Measurements from ENCODE around the gene PTPRCAP.

PTPRCAP gene

DNA sequence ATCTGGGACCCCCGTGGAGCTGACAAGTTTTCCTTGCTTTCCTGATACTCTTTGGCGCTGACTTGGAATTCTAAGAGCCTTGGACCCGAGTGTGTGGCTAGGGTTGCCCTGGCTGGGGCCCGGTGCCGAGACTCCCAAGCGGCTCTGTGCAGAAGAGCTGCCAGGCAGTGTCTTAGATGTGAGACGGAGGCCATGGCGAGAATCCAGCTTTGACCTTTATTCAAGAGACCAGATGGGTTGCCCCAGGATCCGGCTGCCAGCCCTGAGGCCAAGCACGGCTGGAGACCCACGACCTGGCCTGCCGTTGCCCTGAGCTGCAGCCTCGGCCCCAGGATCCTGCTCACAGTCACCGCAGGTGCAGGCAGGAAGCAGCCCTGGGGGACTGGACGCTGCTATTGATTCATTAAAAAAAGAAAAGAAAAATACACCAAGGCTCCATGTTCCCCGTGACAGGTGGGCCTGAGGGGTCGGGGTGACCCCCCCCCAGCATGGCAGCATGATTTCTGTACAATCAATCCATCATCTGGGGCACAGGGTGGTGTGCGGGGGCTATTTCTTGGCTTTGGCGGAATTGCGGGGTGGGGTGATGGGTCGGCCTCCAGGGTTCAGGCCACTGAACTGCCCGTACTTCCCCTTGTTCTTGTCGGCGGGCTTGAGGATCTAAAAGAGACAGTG, 39.4 kb downstream of the PTPRCAP start:
- FAIRE-seq = no peak
- DNase-seq (ENCODE audit: low spot score) = no peak

DNA sequence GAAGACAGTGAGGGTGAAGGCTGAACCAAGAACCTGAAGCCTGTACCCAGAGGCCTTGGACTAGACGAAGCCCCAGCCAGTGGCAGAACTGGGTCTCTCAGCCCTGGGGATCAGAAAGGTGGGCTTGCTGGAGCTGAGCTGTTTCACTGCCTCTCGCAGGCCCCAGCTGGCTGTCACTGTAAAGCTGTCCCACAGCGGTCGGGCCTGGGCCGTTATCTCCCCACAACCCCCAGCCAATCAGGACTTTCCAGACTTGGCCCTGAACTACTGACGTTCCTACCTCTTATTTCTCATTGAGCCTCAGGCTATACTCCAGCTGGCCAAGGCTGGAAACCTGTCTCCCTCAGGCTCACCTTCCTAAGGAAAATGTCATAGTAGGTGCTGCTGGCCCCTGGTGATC, 39.9 kb downstream of the PTPRCAP start:
- FAIRE-seq (no peak), DNase-seq (ENCODE audit: low spot score) (no peak)

DNA sequence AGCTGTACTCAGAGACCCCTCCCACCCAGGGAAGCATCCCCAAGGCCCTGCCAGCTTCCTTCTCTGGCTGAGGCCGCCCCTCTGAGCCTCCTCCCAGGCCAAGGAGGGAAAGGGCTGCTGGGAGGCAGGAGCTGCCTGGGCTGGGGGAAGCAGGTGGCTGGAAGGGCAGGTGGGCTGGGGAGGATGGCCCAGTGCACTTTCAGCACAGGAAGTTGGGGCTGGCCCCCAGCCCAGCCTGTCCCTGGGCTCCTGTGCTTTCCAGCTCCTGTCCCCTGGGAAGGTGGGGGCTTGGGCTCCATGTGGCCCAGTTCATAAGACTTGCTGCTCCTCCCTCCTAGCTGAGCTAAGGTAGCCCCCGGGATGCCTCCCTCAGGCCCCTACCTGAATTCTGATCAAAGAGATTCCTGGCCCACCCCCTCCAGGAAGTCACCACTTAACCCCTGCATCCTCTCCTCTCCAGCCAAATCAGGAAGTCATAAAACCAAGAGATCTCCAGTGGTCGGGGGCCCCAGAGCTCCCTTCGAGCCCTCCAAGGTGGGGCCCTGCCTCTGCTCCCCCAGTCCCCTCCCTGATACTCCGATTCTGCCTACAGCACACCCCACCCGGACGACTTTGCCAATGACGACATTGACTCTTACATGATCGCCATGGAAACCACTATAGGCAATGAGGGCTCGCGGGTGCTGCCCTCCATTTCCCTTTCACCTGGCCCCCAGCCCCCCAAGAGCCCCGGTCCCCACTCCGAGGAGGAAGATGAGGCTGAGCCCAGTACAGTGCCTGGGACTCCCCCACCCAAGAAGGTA, 40.7 kb downstream of the PTPRCAP start:
- DNase-seq (ENCODE audit: low spot score) = no peak
- no peak for FAIRE-seq

DNA sequence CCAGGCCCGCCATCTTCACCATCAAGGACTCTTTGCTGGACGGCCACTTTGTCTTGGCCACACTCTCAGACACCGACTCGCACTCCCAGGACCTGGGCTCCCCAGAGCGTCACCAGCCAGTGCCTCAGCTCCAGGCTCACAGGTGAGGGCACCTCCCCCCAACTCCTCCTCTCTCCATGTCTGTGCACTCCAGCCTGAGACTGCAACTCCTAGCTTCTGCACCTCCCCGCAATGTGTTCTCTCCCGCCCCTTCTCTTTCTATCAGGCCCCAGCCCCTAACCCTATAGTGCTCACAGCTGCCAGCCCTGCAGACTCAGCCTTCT, 41.3 kb downstream of the PTPRCAP start:
- FAIRE-seq = no peak
- no peak for DNase-seq (ENCODE audit: low spot score)

DNA sequence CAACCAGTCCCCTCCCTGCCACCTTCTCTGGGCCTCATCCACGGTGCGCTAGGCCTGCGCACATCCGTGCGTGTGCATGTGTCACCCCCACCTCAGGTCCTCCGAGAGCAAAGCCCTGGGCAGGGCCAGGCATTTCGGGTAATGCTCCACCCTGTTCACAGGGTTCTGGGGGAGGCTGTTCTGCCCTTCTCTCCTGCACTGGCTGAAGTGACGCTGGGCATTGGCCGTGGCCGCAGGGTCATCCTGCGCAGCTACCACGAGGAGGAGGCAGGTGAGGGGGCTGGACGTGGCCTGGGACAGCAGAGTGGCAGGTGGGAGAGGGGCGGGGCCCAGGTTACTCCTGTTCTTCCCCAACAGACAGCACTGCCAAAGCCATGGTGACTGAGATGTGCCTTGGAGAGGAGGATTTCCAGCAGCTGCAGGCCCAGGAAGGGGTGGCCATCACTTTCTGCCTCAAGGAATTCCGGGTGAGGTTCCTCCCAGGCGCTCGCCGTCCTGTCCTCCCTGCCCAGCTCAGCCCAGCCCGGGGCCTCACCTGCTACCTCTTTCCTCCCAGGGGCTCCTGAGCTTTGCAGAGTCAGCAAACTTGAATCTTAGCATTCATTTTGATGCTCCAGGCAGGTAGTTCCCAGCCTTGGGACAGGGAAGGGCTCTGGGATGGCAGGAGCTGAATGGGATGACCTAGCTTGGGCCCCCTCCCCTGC, 41.8 kb downstream of the PTPRCAP start:
- FAIRE-seq = no peak
- DNase-seq (ENCODE audit: low spot score) = no peak

DNA sequence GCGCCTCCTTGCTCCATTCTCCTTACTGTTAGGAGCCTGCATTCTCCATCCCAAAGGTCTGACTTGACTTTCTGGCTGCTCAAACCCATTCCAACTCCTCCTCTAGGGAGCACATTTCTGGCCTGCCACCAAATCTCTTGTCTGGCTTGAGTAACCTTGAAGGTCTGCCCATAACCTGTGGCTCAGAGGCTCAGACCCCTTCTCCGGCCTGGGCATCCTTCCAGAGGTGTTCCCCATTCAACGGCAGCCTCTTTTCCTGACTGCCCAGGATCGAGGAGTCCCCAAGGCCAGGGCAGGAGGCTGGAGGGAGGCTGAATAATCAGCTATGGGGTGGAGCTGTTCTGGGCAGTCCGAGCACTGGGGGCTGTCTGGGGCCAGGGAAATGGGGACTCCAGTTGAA, 43.5 kb downstream of the PTPRCAP start:
- FAIRE-seq = no peak
- no peak for DNase-seq (ENCODE audit: low spot score)

DNA sequence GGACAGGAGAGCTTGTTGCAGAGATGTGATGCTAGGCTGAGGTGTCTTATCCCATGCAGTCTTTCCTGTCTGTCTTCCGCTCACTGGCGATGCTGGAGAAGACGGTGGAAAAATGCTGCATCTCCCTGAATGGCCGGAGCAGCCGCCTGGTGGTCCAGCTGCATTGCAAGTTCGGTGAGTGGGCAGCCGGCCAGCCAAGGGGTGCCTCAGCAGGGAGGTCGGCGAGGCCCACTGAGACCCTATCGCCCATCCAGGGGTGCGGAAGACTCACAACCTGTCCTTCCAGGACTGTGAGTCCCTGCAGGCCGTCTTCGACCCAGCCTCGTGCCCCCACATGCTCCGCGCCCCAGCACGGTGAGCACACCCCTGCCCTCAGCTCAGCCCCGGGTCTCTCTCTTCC, 44.0 kb downstream of the PTPRCAP start:
- FAIRE-seq = no peak
- no peak for DNase-seq (ENCODE audit: low spot score)

DNA sequence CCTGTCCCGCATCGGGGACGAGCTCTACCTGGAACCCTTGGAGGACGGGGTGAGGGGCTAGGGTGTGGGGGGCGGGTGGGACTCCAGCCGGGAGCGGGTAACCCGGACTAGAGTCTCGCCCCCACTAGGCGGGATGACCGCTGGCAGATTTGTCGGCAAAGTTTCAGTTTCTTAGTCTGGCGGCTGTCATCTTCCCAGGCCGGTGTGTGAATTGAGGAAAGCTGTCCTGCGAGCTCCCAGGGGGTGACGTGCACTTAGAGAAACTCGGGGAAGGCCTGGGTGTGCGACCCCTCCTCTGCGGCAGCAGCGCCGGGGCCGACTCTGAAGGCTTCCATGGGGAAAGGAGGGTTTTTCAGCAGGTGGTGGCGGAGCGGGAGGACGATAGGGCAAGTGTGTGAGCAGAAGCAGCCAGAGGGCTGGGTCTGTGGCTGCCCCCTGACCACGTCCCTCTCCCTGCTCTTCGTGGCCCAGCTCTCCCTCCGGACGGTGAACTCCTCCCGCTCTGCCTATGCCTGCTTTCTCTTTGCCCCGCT, 45.2 kb downstream of the PTPRCAP start:
- DNase-seq (ENCODE audit: low spot score) (no peak), FAIRE-seq (no peak)

DNA sequence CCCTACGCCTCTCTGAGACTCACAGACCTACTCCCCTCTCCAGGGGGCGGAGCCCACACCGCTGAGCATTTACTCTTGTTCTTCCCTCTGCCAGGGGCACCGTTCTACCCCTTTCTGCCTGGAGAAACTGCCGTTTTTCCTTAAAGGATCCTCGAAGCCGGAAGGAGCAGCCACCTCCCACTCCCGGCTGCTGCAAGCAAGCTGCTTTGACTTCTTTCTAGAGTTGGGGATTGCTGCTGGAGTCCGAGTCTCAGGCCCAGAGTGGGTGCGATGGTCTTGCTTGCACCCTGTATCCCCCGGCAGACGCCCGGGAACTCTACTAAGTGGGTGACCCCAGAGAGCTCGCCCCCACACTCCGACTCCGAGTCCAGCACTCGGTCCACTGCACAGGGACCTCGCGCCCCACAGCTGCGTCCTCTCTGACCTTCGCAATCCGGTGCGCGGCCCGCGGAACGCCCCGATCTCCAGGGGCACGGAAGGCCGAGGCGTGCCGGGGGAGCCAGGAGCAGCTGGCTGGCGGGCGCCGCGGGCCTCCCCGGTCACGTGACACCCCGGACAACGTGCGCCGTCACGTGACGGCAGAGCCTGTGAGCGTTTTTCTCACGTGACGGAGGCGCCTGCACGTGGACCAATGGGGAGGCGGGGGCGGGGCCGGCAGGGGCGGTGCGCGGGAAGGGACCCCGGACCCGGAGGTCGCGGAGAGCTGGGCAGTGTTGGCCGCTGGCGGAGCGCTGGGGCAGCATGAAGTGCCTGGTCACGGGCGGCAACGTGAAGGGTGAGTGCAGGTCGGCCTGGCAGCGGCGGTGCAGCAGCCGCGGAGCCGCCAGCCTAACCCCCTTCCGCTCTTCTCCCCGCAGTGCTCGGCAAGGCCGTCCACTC, 45.9 kb downstream of the PTPRCAP start, which contains the start of gene RAD9A:
RAD9A (plus strand) TSS at position 683 of the 879 bp plus-strand sequence; CDS start at position 742, 59 bp downstream.
- DNase-seq (ENCODE audit: low spot score) = peak; percentile 76
- no peak for FAIRE-seq

DNA sequence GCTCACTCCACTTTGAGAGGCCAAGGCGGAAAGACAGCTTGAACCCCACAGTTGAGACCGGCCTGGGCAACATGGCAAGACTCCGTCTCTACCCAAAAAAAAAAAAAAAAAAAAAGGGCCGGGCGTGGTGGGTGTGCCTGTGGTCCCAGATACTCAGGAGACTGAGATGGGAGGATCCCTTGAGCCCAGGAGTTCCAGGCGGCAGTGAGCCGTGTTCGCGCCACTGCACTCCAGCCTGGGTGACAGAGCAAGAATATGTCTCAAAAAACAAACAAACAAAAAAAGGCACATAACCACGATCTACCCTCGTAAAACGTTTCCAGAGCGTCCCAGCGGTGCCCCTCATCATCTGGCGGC, 46.6 kb downstream of the PTPRCAP start:
- FAIRE-seq = no peak
- DNase-seq (ENCODE audit: low spot score) = no peak

DNA sequence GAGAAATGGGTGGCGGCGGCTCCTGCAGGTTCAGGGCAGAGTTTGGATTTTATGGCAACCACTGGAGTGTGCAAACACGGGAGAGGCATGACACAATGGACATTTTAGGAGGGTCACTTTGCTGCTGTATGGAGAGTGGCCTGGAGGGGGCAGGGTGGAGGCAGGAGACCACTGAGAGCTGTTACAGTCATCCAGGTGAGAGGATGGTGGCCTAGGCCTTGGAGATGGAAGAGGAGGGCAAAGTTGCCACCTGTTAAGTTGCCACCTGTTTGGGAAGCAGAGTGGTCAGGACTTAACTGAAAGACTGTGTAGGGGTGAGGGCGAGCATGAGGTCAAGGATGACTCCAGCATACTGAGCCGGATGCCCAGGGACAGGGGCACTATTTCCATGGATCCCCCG, 48.0 kb downstream of the PTPRCAP start:
- peak; percentile 8 for DNase-seq (ENCODE audit: low spot score)
- no peak for FAIRE-seq

DNA sequence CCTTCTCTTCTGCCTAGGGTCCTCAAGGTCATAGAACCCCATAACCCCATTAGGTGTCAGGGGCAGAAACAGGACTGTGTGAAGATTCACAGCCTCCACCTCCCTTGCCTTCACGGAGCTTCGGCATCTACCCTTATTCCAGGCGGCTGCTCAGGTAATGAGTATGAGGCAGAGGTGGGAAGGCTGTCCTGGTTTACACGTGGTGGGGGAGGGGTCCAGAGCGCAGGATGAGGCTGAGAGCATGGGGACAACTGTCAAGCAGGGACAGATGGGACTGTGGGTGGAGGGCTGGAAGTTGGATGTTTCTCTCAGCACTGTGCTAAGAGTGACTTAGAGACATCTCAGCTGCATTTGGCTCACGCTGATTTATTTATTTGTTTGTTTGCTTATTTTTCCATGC, 50.0 kb downstream of the PTPRCAP start:
- DNase-seq (ENCODE audit: low spot score) = no peak
- no peak for FAIRE-seq

DNA sequence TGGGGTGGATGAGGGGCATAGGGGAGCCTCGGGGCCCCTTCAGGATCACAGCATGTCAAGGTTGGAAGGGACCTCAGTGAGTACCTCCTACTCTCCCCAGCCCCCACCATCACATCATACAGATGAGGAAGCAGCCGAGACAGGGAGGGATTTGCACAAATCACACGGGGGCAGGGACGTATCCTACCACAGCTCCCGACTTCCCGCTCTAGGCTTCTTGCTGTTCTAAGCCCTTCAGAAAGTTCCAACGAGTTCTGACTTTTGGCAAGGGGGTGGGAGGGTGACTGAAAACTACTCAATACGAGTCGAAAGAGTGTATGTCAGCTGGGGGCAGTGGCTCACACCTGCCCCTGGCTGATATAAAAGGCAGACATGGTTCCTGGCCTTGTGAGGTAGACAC, 50.4 kb downstream of the PTPRCAP start:
- DNase-seq (ENCODE audit: low spot score) (no peak), FAIRE-seq (no peak)
